CD14-positive monocyte (primary cell): ENCODE measurements around the gene TGM5. TPM values are rescaled to one million over a fixed set of nuclear protein-coding genes. Genes with fewer than 3 reads are reported as not detected.

ENCODE experiments used
- DNase-seq, 3 donors: peaks; one replicate each; pipeline ENCODE4 v3.0.0-alpha.2; 2011 to 2022
- H2AFZ ChIP-seq: 2 replicates; pipeline ENCODE4 v1.6.0; 2012; ENCODE audit warnings: mild to moderate bottlenecking, low read depth, low read length, inconsistent platforms; ENCODE audit not compliant: insufficient read depth, poor library complexity, severe bottlenecking
- H3K27ac ChIP-seq, 2 donors: 1 replicate in 1 of 2; 2 replicates in 1 of 2; pipeline ENCODE4 v1.5.1; 2012 to 2013; ENCODE audit warnings: low read length in 2 of 2, control low read depth in 1 of 2, inconsistent platforms in 1 of 2, low read depth in 1 of 2, mild to moderate bottlenecking in 1 of 2
- H3K27me3 ChIP-seq, 2 donors: one replicate each; pipeline versions ENCODE4 v1.6.0 to v1.6.1; 2011 to 2013; ENCODE audit warnings: low read length in 2 of 2; ENCODE audit not compliant: control insufficient read depth in 2 of 2, insufficient read depth in 2 of 2
- H3K36me3 ChIP-seq, 2 donors: replicated peaks in 1 of 2; 1 replicate in 1 of 2; 2 replicates in 1 of 2; pipeline versions ENCODE4 v1.5.1 to v1.6.1; 2012 to 2013; ENCODE audit warnings: low read length in 2 of 2, control low read depth in 1 of 2, inconsistent platforms in 1 of 2, mild to moderate bottlenecking in 1 of 2; ENCODE audit not compliant: insufficient read depth in 2 of 2, control insufficient read depth in 1 of 2
- H3K4me1 ChIP-seq, 2 donors: 1 replicate in 1 of 2; 2 replicates in 1 of 2; pipeline versions ENCODE4 v1.5.1 to v1.6.1; 2012 to 2013; ENCODE audit warnings: low read length in 2 of 2, control low read depth in 1 of 2, inconsistent platforms in 1 of 2, mild to moderate bottlenecking in 1 of 2, moderate library complexity in 1 of 2; ENCODE audit not compliant: insufficient read depth in 2 of 2, control insufficient read depth in 1 of 2
- H3K4me2 ChIP-seq: replicated peaks from 2 replicates; pipeline ENCODE3; 2012; ENCODE audit warnings: low read length, moderate library complexity, mild to moderate bottlenecking; ENCODE audit not compliant: poor library complexity, severe bottlenecking; ENCODE audit errors: extremely low read depth
- H3K4me3 ChIP-seq, 3 experiments: fragments of 200-600 bp in 1 of 3; sonication (generic) in 1 of 3; replicated peaks in 1 of 3; 1 replicate in 2 of 3; 2 replicates in 1 of 3; pipeline ENCODE4 v1.5.1; 2011 to 2013; ENCODE audit warnings: low read length in 3 of 3, mild to moderate bottlenecking in 3 of 3, control low read depth in 2 of 3, low read depth in 2 of 3, inconsistent platforms in 1 of 3, moderate library complexity in 1 of 3
- H3K79me2 ChIP-seq: 2 replicates; pipeline ENCODE4 v1.6.0; 2012; ENCODE audit warnings: mild to moderate bottlenecking, control low read depth, inconsistent platforms, low read length, moderate library complexity; ENCODE audit not compliant: insufficient read depth
- H3K9ac ChIP-seq: 2 replicates; pipeline ENCODE4 v1.6.0; 2017; ENCODE audit warnings: low read length, mild to moderate bottlenecking; ENCODE audit not compliant: insufficient read depth, poor library complexity, severe bottlenecking
- H3K9me3 ChIP-seq, 2 donors: replicated peaks in 1 of 2; 1 replicate in 1 of 2; 2 replicates in 1 of 2; pipeline versions ENCODE4 v1.5.1 to v1.6.1; 2012 to 2013; ENCODE audit warnings: low read length in 2 of 2, control low read depth in 1 of 2; ENCODE audit not compliant: control insufficient read depth in 1 of 2, insufficient read depth in 1 of 2
- H4K20me1 ChIP-seq: 2 replicates; pipeline ENCODE4 v1.6.0; 2012; ENCODE audit warnings: mild to moderate bottlenecking, low read length, control low read depth, moderate library complexity; ENCODE audit not compliant: insufficient read depth
- H3K27ac Mint-ChIP-seq, 7 donors: one replicate each; pipeline ENCODE4 v1.8.0; 2020; ENCODE audit warnings: mild to moderate bottlenecking in 7 of 7, mixed read lengths in 7 of 7, moderate library complexity in 6 of 7, inconsistent platforms in 2 of 7
- H3K27me3 Mint-ChIP-seq, 3 donors: one replicate each; pipeline ENCODE4 v1.8.0; 2021 to 2022; ENCODE audit warnings: low read depth in 3 of 3, mild to moderate bottlenecking in 3 of 3, mixed read lengths in 3 of 3, moderate library complexity in 3 of 3, inconsistent platforms in 1 of 3
- H3K36me3 Mint-ChIP-seq, 2 donors: one replicate each; pipeline ENCODE4 v1.8.0; 2020; ENCODE audit warnings: mixed read lengths in 2 of 2, inconsistent platforms in 1 of 2, mild to moderate bottlenecking in 1 of 2
- H3K4me1 Mint-ChIP-seq: one replicate; pipeline ENCODE4 v1.8.0; 2020; ENCODE audit warnings: mild to moderate bottlenecking, mixed read lengths
- H3K4me3 Mint-ChIP-seq, 2 donors: one replicate each; pipeline ENCODE4 v1.8.0; 2020; ENCODE audit warnings: mild to moderate bottlenecking in 2 of 2, mixed read lengths in 2 of 2, moderate library complexity in 1 of 2
- H3K9me3 Mint-ChIP-seq, 7 donors: one replicate each; pipeline ENCODE4 v1.8.0; 2020 to 2022; ENCODE audit warnings: mixed read lengths in 7 of 7, mild to moderate bottlenecking in 6 of 7, moderate library complexity in 6 of 7, inconsistent platforms in 2 of 7
- CTCF ChIP-seq: fragments of 200-600 bp; IDR thresholded peaks from one replicate; pipeline ENCODE4 v1.8.0; 2022; ENCODE audit warnings: antibody characterized with exemption, mild to moderate bottlenecking
- WGBS: methylation state at CpG from one replicate; pipeline ENCODE4 v1.1.5; 2013; ENCODE audit warnings: missing lambda C conversion rate; ENCODE audit not compliant: insufficient coverage; 5-methylcytosine and 5-hydroxymethylcytosine counted together
- intact Hi-C, 2 donors: fragments of 100-400 bp; cut with micrococcal nuclease; formaldehyde crosslinking; loops; one replicate each; pipeline versions ENCODE4 v1.15.0 to v1.15.1; 2023
- polyA plus RNA-seq, 3 donors: library from polyadenylated mRNA; depleted of rRNA in 1 of 3; unstranded in 2 of 3; stranded (reverse) in 1 of 3; fragments of 300-500 nt in 2 of 3; fragments of >200 nt in 1 of 3; fragmentation: Illumina TruSeq in 2 of 3; gene quantifications; 1 replicate in 2 of 3; 2 replicates in 1 of 3; pipeline ENCODE4 v1.2.3, GENCODE V29; 2012 to 2021

TGM5 gene
- polyA plus RNA-seq, 3 donors: not detected

GRCh38 chr15:43232289-43232874 lies 34.3 kb downstream of the TGM5 start:
- H3K27me3 Mint-ChIP-seq: peaks cover 28 to 44% (median 31%) of the 10 kb centered on the region in 3 donors
- Histone ChIP-seq H2AFZ (no peak overlapping the region), H4K20me1 (no peaks in the 10 kb centered on the region), H3K27me3 (peaks cover 0 to 13% of the 10 kb centered on the region in 2 donors), H3K9me3 (no peaks in the 10 kb centered on the region), H3K36me3 (no peaks in the 10 kb centered on the region), H3K79me2 (no peaks in the 10 kb centered on the region), H3K27ac (no peak overlapping the region), H3K4me2 (no peak overlapping the region), H3K9ac (no peak overlapping the region), H3K4me3 (no peak overlapping the region), H3K4me1 (no peaks in the 10 kb centered on the region)
- intact Hi-C loops: no loop called here
- no peak for TF ChIP-seq CTCF
- H3K4me1 Mint-ChIP-seq: no peaks in the 10 kb centered on the region
- H3K9me3 Mint-ChIP-seq: peaks cover 0 to 3% (median 0%) of the 10 kb centered on the region in 7 donors
- H3K27ac Mint-ChIP-seq: no peak overlapping the region
- 100% methylated on average over 2 of the region's 3 CpGs for WGBS
- DNase-seq: no peak
- no peak overlapping the region for H3K4me3 Mint-ChIP-seq
- H3K36me3 Mint-ChIP-seq: no peaks in the 10 kb centered on the region

GRCh38 chr15:43230640-43231115 lies 36.0 kb downstream of the TGM5 start:
- DNase-seq: no peak
- Histone ChIP-seq H3K4me1 (no peaks in the 10 kb centered on the region), H2AFZ (no peak overlapping the region), H3K79me2 (no peaks in the 10 kb centered on the region), H3K27ac (no peak overlapping the region), H3K27me3 (peaks cover 0 to 13% of the 10 kb centered on the region in 2 donors), H3K9ac (no peak overlapping the region), H4K20me1 (no peaks in the 10 kb centered on the region), H3K4me3 (no peak overlapping the region), H3K36me3 (no peaks in the 10 kb centered on the region), H3K9me3 (no peaks in the 10 kb centered on the region), H3K4me2 (no peak overlapping the region)
- Mint-ChIP-seq H3K27ac (no peak overlapping the region), H3K4me3 (no peak overlapping the region), H3K9me3 (peaks cover 0 to 3% (median 0%) of the 10 kb centered on the region in 7 donors), H3K27me3 (peaks cover 19 to 36% (median 26%) of the 10 kb centered on the region in 3 donors), H3K36me3 (no peaks in the 10 kb centered on the region), H3K4me1 (no peaks in the 10 kb centered on the region)
- WGBS: 6% methylated on average over 2 of the region's 2 CpGs
- intact Hi-C loops: no loop called here
- TF ChIP-seq CTCF: no peak
